HL-60 (cell line): ENCODE measurements around the gene HHATL.

Experiments
- DNase-seq, 2 experiments: peaks; one replicate each; pipeline ENCODE4 v3.0.0-alpha.2; 2010 to 2020; ENCODE audit warnings: low read depth in 1 of 2, low spot score in 1 of 2
- H3K27ac ChIP-seq: fragments of 250-450 bp; sonication (Bioruptor Pico); replicated peaks from 2 replicates; pipeline ENCODE4 v1.5.1; 2020; ENCODE audit warnings: mild to moderate bottlenecking, moderate library complexity
- H3K27me3 ChIP-seq: fragments of 250-450 bp; sonication (Bioruptor Pico); 2 replicates; pipeline ENCODE4 v1.5.1; 2021; ENCODE audit warnings: mild to moderate bottlenecking, moderate library complexity; ENCODE audit not compliant: insufficient read depth, poor library complexity, severe bottlenecking
- H3K4me3 ChIP-seq: replicated peaks from 2 replicates; pipeline ENCODE4 v1.5.1; 2011; ENCODE audit warnings: mild to moderate bottlenecking, control low read depth, low read length; ENCODE audit not compliant: insufficient read depth
- CTCF ChIP-seq: IDR thresholded peaks from one replicate; pipeline ENCODE4 v1.5.1; 2011; ENCODE audit warnings: low read length, control low read depth, inconsistent platforms; ENCODE audit not compliant: insufficient read depth
- GABPA ChIP-seq: IDR thresholded peaks from 2 replicates; pipeline ENCODE4 v1.6.1; 2012; ENCODE audit warnings: low read depth
- POLR2AphosphoS5 ChIP-seq: IDR thresholded peaks from 2 replicates; pipeline ENCODE4 v1.6.1; 2012; ENCODE audit warnings: low read depth
- REST ChIP-seq: IDR thresholded peaks from 2 replicates; pipeline ENCODE4 v1.6.1; 2012; ENCODE audit warnings: low read depth; ENCODE audit not compliant: insufficient replicate concordance
- SPI1 ChIP-seq: IDR thresholded peaks from 2 replicates; pipeline ENCODE4 v1.6.1; 2012; ENCODE audit warnings: low read depth, mild to moderate bottlenecking, borderline replicate concordance

Gene HHATL

GRCh38 chr3:42649783-42650182, 52.8 kb downstream of the HHATL start:
- H3K4me3 ChIP-seq: no peak overlapping the region
- H3K27me3 ChIP-seq: no peaks in the 10 kb centered on the region
- peak in 1 of 2 experiments; percentile 36 for DNase-seq
- H3K27ac ChIP-seq: peak overlapping the region; percentile 9
- TF ChIP-seq SPI1 (no peak), GABPA (no peak), POLR2AphosphoS5 (no peak; the same call in 1 of the 2 replicates), CTCF (no peak), REST (no peak)

- TF ChIP-seq CTCF: no peak
- TF ChIP-seq POLR2AphosphoS5: no peak
- no peak for TF ChIP-seq REST
- no peak for TF ChIP-seq GABPA
- no peak for TF ChIP-seq SPI1
- no peak for DNase-seq
- H3K27ac ChIP-seq: no peak overlapping the region
Measured at GRCh38 chr3:42649006-42649405, 53.6 kb downstream of the HHATL start.

GRCh38 chr3:42647821-42648459, 54.7 kb downstream of the HHATL start:
- H3K4me3 ChIP-seq: no peak overlapping the region
- DNase-seq: no peak
- TF ChIP-seq SPI1 (no peak), CTCF (no peak), GABPA (no peak), REST (no peak), POLR2AphosphoS5 (no peak)
- H3K27ac ChIP-seq: peak overlapping the region; percentile 52
- H3K27me3 ChIP-seq: no peaks in the 10 kb centered on the region

More at GRCh38 chr3:42649006-42649405, 53.6 kb downstream of the HHATL start:
- Histone ChIP-seq H3K4me3 (no peak overlapping the region), H3K27me3 (no peaks in the 10 kb centered on the region)
